DND-41 (cell line): ENCODE measurements around the gene SERINC5.
"Not testable (repeated sequence)": the region's sequence is repeated elsewhere in the genome, so short reads cannot be mapped to it uniquely, and the experiment has no call there.

Experiments used
- EZH2 ChIP-seq: IDR thresholded peaks from 3 replicates; pipeline ENCODE4 v1.6.1; 2012; ENCODE audit warnings: borderline replicate concordance, low read depth, mild to moderate bottlenecking, moderate library complexity, low read length, inconsistent platforms; ENCODE audit not compliant: severe bottlenecking
- TF ChIP-seq, protein P1 (sequence below): IDR thresholded peaks from 2 replicates; pipeline ENCODE4 v1.5.1; 2012; ENCODE audit warnings: borderline replicate concordance, low read length, moderate library complexity, mild to moderate bottlenecking; ENCODE audit not compliant: poor library complexity, severe bottlenecking; ENCODE audit errors: extremely low read depth

DNA sequence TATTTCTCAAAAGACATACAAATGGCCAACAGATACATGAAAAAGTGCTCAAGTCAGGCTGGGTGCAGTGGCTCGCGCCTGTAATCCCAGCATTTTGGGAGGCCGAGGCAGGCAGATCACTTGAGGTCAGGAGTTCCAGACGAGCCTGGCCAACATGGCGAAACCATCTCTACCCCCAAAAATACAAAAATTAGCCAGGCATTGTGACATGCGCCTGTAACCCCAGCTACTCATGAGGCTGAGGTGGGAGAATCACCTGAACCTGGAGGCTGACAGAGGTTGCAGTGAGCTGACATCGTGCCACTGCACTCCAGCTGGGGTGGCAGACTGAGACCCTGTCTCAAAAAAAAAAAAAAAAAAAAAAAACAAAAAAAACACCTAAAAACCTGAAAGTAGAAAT is 119.0 kb downstream of the SERINC5 start:
- TF ChIP-seq EZH2, result not testable (repeated sequence)
- TF ChIP-seq, protein P1, sequence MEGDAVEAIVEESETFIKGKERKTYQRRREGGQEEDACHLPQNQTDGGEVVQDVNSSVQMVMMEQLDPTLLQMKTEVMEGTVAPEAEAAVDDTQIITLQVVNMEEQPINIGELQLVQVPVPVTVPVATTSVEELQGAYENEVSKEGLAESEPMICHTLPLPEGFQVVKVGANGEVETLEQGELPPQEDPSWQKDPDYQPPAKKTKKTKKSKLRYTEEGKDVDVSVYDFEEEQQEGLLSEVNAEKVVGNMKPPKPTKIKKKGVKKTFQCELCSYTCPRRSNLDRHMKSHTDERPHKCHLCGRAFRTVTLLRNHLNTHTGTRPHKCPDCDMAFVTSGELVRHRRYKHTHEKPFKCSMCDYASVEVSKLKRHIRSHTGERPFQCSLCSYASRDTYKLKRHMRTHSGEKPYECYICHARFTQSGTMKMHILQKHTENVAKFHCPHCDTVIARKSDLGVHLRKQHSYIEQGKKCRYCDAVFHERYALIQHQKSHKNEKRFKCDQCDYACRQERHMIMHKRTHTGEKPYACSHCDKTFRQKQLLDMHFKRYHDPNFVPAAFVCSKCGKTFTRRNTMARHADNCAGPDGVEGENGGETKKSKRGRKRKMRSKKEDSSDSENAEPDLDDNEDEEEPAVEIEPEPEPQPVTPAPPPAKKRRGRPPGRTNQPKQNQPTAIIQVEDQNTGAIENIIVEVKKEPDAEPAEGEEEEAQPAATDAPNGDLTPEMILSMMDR, result not testable (repeated sequence)
